ENCODE results near the gene GAB3. TPM values are rescaled to one million over a fixed set of nuclear protein-coding genes. Genes with fewer than 3 reads are reported as not detected.

GAB3 gene
- total RNA-seq, 1 donor: 4.2 TPM

DNA sequence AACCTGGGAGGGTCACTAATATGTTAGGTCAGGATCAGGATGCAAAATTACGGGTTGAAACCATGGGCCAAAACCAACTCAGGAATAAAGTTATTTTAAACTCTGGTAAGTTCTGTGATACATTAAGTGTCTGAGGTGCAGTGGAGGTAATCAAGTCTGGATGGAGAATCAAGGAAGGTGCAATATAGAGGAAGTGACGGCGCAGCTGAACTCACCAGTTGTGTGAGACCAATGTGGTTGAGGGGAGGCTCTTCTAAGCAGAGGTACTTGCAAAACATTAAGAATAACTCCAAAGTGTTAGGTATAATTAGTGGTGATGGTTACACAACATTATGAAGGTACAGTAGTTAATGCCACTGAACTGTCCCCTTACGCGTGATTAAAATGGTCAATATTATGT is 19.7 kb downstream of the GAB3 start:
- DNase-seq (ENCODE audit: low read depth): no peak
- TF ChIP-seq CTCF (IDR thresholded peaks at IDR 0.05; ENCODE audit: insufficient read depth, low read length): no peak
- H3K4me3 ChIP-seq (ENCODE audit: low read depth, low read length): no peak overlapping the region

GRCh38 chrX:154730253-154730891 is 20.5 kb downstream of the GAB3 start:
- no peak for TF ChIP-seq CTCF (IDR thresholded peaks at IDR 0.05; ENCODE audit: insufficient read depth, low read length)
- no peak overlapping the region for H3K4me3 ChIP-seq (ENCODE audit: low read depth, low read length)
- peak; percentile 88 for DNase-seq (ENCODE audit: low read depth)

GRCh38 chrX:154729439-154729838 is 21.4 kb downstream of the GAB3 start:
- DNase-seq (ENCODE audit: low read depth): no peak
- no peak overlapping the region for H3K4me3 ChIP-seq (ENCODE audit: low read depth, low read length)
- no peak for TF ChIP-seq CTCF (IDR thresholded peaks at IDR 0.05; ENCODE audit: insufficient read depth, low read length)

- TF ChIP-seq CTCF (IDR thresholded peaks at IDR 0.05; ENCODE audit: insufficient read depth, low read length): no peak
- DNase-seq (ENCODE audit: low read depth): no peak
- H3K4me3 ChIP-seq (ENCODE audit: low read depth, low read length): no peak overlapping the region
These were observed 22.3 kb downstream of the GAB3 start for GRCh38 chrX:154728431-154729190.

DNA sequence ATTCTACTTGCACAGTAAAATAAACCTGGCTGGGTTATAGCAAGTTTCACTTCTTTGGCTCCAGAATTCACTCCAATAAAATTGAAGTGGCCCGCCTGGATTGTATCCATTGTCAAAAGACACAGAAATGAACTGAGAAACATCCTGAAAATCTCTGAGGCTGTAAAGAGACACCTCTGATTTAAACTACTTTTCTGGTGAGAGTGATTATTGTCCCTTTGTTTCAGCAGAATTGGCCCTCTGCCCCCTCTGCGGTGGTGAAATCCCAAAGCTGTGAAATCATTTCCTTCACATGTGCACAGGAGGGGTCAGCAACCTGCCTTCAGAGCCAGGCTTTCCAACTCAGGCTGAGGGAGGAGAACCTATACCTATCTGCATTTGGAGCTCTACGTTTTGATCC is 23.0 kb downstream of the GAB3 start:
- DNase-seq (ENCODE audit: low read depth): peak; percentile 76
- H3K4me3 ChIP-seq (ENCODE audit: low read depth, low read length): no peak overlapping the region

DNA sequence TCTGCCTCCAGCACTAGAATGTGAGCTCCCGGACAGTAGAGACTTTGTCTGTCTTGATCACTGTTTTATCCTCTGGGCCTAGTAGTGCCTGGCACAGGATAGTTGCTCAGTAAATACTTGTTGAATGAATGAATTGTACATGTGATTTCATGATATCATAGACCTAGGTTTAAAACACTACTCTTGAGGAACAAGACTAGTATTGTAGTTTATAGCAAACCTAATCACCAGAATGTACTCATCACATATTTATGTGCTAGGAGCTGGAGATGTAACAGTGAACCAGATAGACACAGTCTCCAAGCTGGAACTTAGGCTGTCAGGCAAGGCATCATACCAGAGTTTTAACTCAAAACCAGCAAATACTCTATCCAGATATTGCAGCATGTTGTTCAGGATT is 23.5 kb downstream of the GAB3 start:
- no peak for TF ChIP-seq CTCF (IDR thresholded peaks at IDR 0.05; ENCODE audit: insufficient read depth, low read length)
- no peak overlapping the region for H3K4me3 ChIP-seq (ENCODE audit: low read depth, low read length)
- DNase-seq (ENCODE audit: low read depth): no peak

More for the DNA sequence above, 23.0 kb downstream of the GAB3 start:
- TF ChIP-seq CTCF (IDR thresholded peaks at IDR 0.05; ENCODE audit: insufficient read depth, low read length): no peak
